ENCODE measurements around the gene RBMS3.
"Not testable (repeated sequence)": the region's sequence is repeated elsewhere in the genome, so short reads cannot be mapped to it uniquely, and the experiment has no call there.

RBMS3 gene

DNA sequence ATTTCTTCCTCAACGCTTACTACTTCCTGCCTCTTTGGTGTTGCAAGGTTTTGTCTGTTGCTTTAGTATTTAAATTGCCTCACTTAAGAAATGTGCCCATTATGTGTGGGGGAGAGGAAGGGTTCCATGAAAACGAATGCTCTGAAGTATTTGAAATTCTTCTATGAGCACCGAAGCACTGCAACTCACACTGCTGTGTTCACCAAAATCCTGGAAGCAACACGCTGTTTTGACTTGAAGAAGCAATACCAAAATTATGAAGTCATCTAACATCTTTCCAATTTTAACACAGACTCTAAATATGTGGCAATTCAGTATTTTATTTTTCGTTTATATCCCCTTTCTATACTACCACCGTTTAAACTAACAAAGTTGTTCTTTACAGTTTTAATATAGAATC is 101.5 kb downstream of the RBMS3 start:
- TF ChIP-seq, protein P1, sequence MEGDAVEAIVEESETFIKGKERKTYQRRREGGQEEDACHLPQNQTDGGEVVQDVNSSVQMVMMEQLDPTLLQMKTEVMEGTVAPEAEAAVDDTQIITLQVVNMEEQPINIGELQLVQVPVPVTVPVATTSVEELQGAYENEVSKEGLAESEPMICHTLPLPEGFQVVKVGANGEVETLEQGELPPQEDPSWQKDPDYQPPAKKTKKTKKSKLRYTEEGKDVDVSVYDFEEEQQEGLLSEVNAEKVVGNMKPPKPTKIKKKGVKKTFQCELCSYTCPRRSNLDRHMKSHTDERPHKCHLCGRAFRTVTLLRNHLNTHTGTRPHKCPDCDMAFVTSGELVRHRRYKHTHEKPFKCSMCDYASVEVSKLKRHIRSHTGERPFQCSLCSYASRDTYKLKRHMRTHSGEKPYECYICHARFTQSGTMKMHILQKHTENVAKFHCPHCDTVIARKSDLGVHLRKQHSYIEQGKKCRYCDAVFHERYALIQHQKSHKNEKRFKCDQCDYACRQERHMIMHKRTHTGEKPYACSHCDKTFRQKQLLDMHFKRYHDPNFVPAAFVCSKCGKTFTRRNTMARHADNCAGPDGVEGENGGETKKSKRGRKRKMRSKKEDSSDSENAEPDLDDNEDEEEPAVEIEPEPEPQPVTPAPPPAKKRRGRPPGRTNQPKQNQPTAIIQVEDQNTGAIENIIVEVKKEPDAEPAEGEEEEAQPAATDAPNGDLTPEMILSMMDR (IDR thresholded peaks at IDR 0.05; ENCODE audit: borderline replicate concordance, insufficient read depth, low read depth, low read length), result no peak
- no peak overlapping the region for H3K4me3 ChIP-seq (ENCODE audit: low read depth, low read length)

DNA sequence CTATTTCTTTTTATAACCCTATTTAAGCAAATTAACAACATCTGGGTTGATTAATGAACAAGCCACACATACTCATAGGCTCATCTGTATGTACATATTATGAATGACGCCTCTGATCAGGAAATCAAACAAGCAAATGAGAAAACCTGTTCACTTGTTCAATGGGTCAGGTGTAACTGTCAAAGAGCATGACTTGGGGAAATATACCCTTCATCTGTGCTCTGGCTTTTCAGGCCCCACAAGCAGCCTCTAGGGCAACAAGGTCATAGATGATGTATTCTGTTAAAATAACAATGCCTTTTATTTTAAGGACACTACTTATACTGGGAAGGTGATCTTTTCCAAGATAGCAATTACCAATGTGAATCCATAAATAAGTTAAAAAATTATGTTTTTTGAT is 102.0 kb downstream of the RBMS3 start:
- no peak overlapping the region for H3K4me3 ChIP-seq (ENCODE audit: low read depth, low read length)
- TF ChIP-seq, protein P1 (IDR thresholded peaks at IDR 0.05; ENCODE audit: borderline replicate concordance, insufficient read depth, low read depth, low read length), result no peak

DNA sequence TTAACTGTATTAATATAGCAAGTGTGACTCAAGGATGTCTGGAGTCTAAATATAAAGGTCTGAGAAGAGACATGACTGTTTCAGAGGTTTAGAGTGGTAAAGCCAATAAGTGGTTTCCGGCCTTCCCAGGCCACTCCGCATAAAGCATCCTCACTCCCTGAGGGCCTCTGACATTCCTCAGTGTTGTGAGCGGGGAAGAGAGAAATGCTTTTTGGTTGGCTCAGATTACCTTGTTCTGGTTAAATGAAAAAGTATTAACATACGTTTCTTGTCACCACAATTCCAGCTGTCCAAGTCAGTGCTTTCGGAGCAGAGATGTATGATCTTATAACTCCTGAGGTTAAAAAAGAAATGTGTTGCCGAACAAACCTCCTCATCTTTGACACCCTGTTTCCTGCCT is 103.8 kb downstream of the RBMS3 start:
- TF ChIP-seq, protein P1 (IDR thresholded peaks at IDR 0.05; ENCODE audit: borderline replicate concordance, insufficient read depth, low read depth, low read length), result no peak

DNA sequence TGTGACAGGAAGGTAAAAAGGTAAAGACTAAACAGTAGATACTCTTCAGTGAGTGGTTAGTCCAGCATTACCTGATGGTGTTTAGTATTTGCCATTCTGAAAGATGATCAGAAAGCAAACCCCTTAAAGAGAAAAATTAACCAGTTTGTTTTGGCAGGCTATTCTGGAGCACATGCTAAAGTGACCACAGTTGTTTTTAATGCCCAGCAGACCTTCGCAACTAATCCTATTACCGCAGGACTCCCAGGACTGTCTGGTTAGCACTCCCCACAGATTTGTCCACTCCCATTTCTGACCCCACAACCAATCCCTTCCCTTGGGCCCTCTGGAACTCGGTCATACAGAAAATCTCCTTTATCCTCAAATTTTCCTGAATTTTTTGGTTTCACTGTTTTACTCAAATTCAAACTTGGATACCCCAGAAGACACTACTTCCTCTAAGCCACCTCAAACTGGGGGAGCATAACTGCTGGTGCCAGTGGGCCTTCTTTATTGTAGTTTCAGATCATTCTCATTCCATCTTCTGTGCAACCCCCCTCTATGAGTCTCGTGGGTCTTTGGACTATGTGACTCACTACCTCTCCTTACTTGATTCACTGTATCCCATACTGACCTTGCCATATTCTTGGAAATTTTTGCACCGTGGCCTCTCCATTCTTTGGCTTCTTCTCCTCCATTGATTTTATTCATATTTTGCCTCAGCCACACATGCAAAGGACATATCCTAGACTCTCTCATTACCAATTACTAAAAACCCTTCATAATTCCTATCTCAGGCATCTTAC is 104.4 kb downstream of the RBMS3 start:
- H3K4me3 ChIP-seq (ENCODE audit: low read depth, low read length), result no peak overlapping the region
- TF ChIP-seq, protein P1 (IDR thresholded peaks at IDR 0.05; ENCODE audit: borderline replicate concordance, insufficient read depth, low read depth, low read length), result no peak

More for the DNA sequence above, 103.8 kb downstream of the RBMS3 start:
- no peak overlapping the region for H3K4me3 ChIP-seq (ENCODE audit: low read depth, low read length)

DNA sequence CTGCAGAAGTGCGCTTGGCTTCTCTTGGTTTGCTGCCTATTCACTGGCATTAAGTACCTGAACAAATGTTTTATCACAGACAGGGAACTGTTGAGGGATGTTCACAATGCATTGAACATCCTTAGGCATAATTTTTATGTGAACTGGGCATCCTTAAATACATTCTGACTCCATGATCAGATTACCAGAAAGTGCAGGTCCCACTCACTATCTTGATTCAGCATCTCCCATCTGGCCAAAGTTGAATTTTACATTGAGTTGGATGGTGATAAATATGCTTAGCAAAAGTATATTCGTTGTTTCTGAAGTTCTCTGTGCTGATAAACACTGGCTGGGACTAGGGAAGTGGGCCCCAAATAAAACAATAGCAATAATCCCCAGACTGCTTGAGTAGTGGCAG is 108.5 kb downstream of the RBMS3 start:
- TF ChIP-seq, protein P1 (IDR thresholded peaks at IDR 0.05; ENCODE audit: borderline replicate concordance, insufficient read depth, low read depth, low read length), result no peak

DNA sequence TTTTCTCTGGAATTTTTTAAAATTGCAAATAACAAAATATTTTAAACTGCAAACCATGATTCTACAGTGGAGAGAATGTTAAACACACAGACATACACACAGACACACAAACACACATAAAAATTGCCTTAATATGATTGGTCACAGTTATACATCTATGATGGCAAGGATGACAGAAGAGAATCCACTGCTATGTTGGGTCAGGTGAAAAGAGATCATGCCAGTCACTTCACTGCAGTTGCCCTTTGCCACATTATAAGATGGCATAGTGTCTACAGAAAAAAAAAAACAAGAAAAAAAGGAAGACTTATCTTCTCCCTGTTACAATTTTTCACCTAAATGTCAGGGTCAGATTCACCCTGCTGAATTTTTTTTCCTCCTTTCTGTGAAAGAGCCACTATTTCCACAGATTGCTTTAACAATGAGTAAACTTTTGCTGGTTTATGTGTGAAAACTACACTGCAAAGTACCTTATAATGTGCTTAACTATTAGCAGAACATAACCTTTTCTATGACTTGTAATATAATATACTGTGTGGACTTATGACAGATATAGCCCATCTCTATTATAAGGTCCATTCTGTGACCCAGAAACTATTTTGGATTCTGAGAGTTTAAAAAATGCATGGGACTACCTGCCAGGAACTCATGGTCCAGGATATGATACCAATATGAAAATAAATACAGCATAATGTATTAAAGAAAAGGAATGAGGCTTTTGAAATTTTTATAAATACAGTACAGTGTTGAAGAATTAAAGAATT is 111.9 kb downstream of the RBMS3 start:
- TF ChIP-seq, protein P1 (IDR thresholded peaks at IDR 0.05; ENCODE audit: borderline replicate concordance, insufficient read depth, low read depth, low read length), result no peak
- H3K4me3 ChIP-seq (ENCODE audit: low read depth, low read length), result no peak overlapping the region

More for the DNA sequence above, 108.5 kb downstream of the RBMS3 start:
- H3K4me3 ChIP-seq (ENCODE audit: low read depth, low read length), result no peak overlapping the region

DNA sequence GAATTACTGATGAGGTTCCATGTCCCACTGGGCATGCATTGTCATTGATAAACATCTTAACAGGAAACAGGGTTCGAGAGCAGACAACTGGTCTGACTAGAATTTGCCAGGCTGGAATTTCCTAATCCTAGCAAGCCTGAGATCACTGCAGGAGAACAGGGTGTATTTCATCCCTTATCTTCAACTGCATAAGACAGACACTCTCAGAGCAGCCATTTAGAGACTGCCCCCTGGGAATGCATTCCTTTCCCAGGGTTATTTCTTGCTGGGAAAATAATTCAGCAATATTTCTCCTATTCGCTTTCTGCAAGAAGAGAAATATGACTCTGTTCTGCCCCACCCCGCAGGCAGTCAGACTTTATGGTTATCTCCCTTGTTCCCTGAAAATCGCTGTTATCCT is 113.1 kb downstream of the RBMS3 start:
- not testable (repeated sequence) for H3K4me3 ChIP-seq (ENCODE audit: low read depth, low read length)

Measured in GM12875 (cell line).